22Rv1 (cell line): ENCODE measurements around the gene ZNF492.
"Not testable (repeated sequence)": the region's sequence is repeated elsewhere in the genome, so short reads cannot be mapped to it uniquely, and the experiment has no call there.

Experiments used
- H3K27ac ChIP-seq: fragments of 450-650 bp; 2 replicates; pipeline ENCODE4 v1.5.1; 2017
- CTCF ChIP-seq: fragments of 450-650 bp; IDR thresholded peaks from 2 replicates; pipeline ENCODE4 v1.5.1; 2017; ENCODE audit warnings: mild to moderate bottlenecking
- ZFX ChIP-seq: fragments of 450-650 bp; IDR thresholded peaks from 2 replicates; pipeline ENCODE4 v1.6.1; 2017; ENCODE audit warnings: antibody characterized with exemption, borderline replicate concordance

Gene ZNF492

GRCh38 chr19:22608441-22608840 lies 25.7 kb upstream of the ZNF492 start:
- no peak for TF ChIP-seq ZFX
- TF ChIP-seq CTCF, result no peak
- no peak overlapping the region for H3K27ac ChIP-seq

GRCh38 chr19:22609630-22610029 lies 24.5 kb upstream of the ZNF492 start:
- TF ChIP-seq CTCF (no peak), ZFX (no peak)
- H3K27ac ChIP-seq, result no peak overlapping the region

- H3K27ac ChIP-seq, result no peak overlapping the region
- TF ChIP-seq CTCF (no peak), ZFX (no peak)
Measured at GRCh38 chr19:22610121-22610520, 24.0 kb upstream of the ZNF492 start.

DNA sequence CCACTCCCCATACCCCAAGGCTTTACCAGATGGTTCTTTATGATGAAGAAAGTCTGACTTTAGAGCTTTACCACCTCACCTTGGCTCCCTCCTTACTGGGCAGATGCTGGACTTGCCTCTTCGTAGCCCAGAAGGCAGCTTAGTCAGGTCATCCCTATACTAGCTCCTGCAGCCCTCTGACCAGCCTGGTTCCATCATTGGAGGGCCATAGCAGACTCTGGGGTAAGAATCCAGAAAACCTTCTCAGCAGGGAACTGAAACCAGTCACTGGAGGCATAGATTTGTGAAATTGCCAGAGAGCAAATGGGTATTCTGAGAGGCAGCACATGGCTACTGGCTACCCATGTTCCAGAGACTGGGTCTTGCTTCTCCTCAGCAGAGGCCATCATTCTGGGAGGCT lies 21.8 kb upstream of the ZNF492 start:
- TF ChIP-seq CTCF (no peak), ZFX (no peak)
- no peak overlapping the region for H3K27ac ChIP-seq

DNA sequence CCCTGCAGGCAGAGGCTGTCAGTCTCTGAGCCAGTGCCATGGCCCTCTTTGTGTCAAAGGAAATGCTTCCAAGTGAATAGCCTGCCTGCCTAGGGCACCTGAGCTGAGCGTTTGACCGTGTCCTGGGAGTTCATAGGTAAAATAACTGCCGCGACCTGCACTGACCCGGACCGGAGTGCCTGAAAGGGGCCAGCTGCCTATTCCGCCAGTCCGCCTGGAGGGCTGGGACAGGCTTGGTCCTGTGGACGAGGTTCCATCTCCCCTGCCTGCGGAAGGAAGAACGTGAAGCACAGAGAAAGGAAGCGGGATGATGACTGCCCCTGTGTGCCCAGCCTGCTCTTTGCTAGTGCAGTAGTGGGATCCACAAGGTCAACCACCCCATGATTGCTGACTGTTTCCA lies 17.5 kb upstream of the ZNF492 start:
- TF ChIP-seq ZFX (no peak), CTCF (no peak)
- H3K27ac ChIP-seq, result no peak overlapping the region

DNA sequence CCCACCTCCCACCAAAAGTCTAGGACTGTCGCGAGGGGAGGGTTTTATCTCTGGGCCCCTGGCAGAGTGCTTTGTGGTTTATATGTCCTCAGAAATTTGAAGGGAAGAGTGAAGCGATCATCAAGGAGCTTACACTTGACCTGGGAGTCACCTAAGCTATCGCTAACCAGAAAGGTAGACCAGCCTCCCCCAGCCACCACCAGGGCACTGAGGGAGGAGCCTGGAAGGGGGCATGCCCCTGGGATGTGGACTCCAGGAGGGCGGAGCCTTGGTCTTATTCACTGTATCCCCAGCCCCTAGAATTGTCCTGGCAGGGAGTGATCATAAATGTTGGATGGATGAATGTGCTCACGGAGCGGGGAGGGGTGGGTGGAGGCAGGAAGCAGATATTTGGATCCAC lies 16.9 kb upstream of the ZNF492 start:
- H3K27ac ChIP-seq, result not testable (repeated sequence)

DNA sequence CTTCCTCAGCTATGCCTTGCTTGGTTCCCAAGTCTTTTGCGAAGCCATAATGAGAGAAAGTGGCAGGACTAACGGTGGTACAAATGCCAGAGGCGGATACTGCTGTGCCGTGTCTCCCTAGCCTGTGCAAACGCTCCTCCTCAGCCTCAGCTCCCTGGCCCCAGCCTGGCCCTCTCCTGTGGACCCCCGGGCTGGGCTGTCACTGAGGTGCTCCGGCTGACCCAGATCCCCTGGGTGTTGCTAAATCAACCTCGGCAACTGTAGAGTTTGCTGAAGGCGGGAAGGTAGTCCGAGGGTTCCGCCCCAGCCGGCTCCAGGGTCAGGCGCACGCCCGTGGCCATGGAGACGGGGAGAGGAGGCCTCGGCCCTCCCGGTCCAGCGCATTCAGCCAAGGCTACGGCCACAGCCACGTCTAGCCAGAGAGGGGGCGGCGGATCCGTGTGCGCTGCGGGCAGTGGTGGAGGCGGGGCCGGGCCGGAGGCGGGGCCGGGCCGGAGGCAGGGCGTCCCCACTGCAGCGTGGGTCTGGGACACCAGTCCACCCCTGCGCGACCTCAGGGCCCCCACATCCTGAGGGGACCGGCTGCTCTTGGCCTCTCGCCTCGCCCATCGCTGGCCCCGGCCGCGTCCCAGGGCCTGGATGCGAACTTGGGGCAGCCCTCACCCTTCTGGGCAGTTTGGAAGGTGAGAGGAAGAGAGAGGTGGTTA lies 16.4 kb upstream of the ZNF492 start:
- TF ChIP-seq CTCF (no peak), ZFX (no peak)
- H3K27ac ChIP-seq, result no peak overlapping the region

DNA sequence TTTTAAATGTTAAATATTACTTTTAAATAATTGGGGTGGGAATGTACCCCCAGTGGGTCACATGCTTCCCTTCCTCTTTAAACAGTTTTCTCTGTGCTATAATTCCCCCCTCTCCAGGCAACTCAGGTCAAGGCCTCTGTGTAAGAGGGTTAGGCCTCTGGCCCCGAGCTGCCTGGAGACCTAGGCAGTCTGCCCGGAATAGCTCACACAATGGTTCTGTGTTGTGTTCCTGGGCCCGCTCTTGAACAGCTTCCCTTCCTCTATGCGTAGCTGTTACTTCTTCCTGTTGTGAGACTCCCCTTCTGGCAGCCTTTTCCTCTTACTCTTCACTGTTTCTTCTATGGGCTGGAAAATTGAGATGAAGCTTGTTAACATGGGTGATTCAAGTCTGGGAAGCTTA lies 14.8 kb upstream of the ZNF492 start:
- no peak for TF ChIP-seq CTCF
- no peak for TF ChIP-seq ZFX
- H3K27ac ChIP-seq, result no peak overlapping the region
